Spleen (tissue), 7 donors: ENCODE data around the gene ZNF148.

Source experiments
- POLR2A ChIP-seq, 3 donors: fragments of 450-650 bp; IDR thresholded peaks; one replicate each; pipeline ENCODE4 v1.5.1; 2017; ENCODE audit warnings: antibody characterized with exemption in 3 of 3, mild to moderate bottlenecking in 1 of 3
- TF ChIP-seq, protein P1 (sequence below), 11 experiments: fragments of 200-600 bp in 7 of 11; fragments of 450-650 bp in 4 of 11; sonication (generic) in 4 of 11; IDR thresholded peaks in 8 of 11; conservative IDR thresholded peaks in 3 of 11; 1 replicate in 7 of 11; 2 replicates in 4 of 11; pipeline versions ENCODE4 v1.4.0 to v1.8.0; 2016 to 2021; ENCODE audit warnings: antibody characterized with exemption in 11 of 11, inconsistent platforms in 4 of 11, mild to moderate bottlenecking in 1 of 11
- donor health status: DM: no; HTN: no; CAD: no; lungs with moderate emphysema.
- donor health status: DM: no; HTN: no; CAD: no.
- donor health status: DM: no; HTN: no; CAD: no.

GRCh38 chr3:125403789-125404188 lies 28.7 kb upstream of the ZNF148 start:
- TF ChIP-seq, protein P1, sequence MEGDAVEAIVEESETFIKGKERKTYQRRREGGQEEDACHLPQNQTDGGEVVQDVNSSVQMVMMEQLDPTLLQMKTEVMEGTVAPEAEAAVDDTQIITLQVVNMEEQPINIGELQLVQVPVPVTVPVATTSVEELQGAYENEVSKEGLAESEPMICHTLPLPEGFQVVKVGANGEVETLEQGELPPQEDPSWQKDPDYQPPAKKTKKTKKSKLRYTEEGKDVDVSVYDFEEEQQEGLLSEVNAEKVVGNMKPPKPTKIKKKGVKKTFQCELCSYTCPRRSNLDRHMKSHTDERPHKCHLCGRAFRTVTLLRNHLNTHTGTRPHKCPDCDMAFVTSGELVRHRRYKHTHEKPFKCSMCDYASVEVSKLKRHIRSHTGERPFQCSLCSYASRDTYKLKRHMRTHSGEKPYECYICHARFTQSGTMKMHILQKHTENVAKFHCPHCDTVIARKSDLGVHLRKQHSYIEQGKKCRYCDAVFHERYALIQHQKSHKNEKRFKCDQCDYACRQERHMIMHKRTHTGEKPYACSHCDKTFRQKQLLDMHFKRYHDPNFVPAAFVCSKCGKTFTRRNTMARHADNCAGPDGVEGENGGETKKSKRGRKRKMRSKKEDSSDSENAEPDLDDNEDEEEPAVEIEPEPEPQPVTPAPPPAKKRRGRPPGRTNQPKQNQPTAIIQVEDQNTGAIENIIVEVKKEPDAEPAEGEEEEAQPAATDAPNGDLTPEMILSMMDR (IDR thresholded peaks at IDR 0.05 in 8 of 11, conservative IDR thresholded peaks at IDR 0.05 in 3 of 11), result no peak
- TF ChIP-seq POLR2A (IDR thresholded peaks at IDR 0.05), result no peak
